NCI-H1436 (cell line): ENCODE data around the gene SNX9.
"Not testable (repeated sequence)": the region's sequence is repeated elsewhere in the genome, so short reads cannot be mapped to it uniquely, and the experiment has no call there.

ENCODE experiments used
- DNase-seq: peaks from one replicate; lab custom pipeline; 2025; lab: John Stamatoyannopoulos, UW

Gene SNX9

DNA sequence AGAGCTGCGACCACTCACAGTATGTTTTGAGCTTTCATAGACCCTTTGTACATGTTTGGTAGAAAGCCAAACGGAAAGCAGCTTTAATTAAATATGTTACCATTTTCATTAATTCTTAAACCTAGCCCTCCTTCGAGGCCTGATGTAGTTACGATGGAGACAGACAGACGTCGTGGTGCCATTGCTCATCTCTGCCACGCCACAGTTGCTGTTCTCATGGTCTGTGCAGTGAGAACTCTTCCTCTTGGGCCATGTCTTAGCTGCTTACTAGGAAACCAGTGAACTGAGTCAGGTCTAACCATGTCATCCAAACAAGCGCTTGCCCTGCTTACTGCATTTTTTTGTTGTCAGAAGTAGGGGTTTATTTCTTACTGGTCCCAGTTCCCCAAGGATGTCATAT, 62.8 kb downstream of the SNX9 start:
- DNase-seq = no peak

DNA sequence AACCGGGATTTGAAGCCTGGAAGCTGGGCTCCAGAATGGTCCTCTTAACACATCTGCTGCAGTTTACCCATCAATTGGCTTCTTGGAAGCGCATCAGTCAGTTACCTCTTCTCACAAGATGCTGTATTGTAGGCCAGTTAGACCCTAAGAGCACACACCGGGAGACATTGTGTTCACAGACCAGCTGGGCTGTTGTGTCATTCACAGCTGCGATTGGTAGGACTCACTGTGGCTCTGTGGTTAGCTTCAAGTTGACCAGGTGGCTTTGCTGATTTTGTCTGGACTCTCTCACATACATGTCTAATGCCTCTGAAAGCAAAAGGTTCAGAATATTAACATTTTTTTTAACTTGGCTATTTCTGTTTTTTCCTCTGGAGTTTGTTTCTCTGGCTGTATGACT, 64.8 kb downstream of the SNX9 start:
- DNase-seq = no peak

DNA sequence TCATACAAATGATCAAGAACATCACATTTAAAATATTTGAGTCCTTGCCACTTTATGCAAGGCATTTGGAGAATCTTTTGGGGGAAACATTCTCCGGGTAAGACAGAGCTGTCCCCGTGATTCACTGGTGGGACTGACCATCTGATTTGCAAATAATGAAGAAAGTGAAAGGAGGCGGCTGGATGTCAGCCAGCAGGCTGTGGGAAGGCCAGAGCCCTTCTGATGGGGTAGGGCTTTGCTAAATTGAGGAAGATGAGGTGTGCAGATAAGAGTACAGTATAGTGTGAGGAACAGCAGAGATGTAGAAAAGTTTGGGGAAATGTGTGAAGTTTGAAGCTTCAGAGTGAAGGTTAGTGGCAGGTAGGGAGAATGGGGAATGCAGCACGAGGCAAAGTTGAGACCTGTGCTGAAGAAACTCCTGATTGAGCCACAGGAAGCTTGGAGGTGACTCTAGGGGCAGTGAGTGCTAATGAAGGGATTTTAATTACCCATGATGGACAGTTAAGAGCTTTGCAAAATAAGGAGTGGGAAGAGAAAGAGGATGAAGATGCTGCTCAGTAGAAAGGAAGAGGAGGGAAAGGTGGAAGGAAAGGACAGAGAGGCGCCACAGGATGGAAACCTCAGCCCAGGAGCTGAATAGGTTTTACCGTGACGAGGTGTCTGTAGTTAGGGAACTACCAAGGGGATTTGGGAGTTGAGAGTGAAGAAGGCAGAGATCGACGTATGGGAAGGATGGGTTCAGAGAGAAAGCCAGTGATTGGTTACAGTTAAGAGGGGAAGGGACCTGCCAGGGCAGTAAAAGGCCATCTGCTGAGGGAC, 68.7 kb downstream of the SNX9 start:
- no peak for DNase-seq

DNA sequence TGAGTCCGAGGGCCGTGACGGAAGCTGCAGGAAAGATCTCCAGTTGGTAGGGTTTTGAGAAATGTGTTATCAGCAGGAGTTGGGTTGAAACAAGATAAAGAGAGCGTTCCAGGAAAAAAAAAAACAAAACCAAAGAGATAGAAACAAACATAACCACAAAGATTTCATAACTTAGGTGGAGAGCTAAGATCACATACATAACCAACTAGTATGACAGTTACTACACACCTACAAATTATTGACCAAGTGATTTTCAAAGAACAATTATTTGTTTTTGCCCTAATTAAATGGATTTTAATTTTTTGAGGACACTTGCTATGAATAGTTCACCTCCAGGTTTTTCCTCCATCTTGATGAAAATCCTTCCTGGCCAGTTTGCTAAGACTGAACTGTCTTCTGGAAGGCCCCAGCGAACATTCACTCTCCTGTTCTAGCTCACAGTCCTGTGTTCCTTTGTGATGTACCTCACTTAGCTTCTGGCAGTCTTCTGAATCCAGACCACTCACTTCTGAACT, 69.4 kb downstream of the SNX9 start:
- no peak for DNase-seq

DNA sequence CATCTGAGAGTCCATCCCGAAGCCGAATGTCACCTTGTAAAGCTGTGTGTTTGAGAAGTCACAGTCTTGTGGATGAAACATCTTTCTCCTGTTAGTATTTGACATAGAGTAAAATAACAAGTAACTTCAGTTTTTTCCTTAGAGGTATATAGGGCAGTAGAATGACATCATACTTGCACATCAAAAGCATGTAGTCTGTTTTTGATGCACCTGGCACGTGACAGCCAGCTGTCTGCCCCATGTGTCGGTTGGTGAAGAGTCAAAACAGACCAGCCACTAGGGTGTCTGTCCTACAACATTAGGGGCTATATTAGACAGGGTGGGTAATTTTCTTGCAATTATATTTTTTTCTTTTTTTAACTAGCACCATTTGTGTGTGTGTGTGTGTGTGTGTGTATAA, 70.2 kb downstream of the SNX9 start:
- no peak for DNase-seq

DNA sequence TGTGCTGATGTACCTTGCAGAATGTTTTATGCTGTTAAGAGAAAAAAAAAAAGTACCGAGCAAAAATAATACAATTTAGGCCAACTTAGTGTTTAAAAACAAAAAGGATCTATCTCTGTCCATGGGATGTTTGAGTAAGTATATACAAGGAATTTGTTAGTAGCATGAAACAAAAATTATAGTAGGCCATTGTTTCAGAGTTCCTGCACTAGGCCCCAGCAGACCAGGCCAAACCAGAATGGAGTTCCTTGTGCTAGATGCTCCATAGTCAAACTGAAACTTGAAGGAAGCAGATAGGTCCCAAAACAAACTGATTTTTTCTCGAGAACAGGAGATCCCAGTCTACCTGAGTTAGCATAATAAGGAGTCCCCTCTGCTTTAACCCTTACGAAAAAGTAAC, 72.5 kb downstream of the SNX9 start:
- DNase-seq = no peak

DNA sequence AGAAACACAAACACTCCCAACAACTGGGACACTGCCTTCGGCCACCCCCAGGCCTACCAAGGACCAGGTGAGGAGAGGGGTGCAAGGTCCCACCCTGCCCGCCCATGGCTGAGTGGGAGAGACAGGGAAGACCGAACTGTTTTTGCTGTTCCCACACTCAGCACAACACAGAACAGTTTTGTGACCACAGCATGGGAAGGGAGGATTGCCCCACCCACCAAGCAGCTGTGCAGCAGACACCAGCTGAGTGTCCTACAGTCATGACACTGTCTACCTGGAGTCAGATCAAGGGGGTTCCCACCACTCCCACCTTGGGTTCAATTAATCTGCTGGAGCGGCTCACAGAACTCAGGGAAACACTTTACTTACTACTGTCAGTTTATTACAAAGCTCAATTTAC, 73.9 kb downstream of the SNX9 start:
- no peak for DNase-seq

DNA sequence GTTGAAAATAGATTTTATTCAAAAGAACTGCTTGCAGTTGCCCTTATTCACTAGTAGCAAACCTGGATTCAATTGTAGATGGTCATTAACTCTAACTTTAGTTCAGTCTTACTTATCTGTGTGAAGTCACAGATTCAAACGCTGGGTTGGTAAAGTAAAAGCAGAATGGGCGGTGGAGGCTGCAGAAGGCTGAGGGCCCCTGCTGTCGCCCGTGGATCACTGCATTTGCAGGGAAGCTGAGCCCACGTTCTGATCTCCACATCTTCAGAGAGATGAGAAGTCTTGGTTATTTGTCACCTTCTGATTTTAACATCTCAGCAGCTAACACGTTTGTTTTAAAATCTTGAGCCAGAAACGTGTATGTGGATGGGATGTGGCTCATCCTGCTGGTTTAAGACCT, 75.1 kb downstream of the SNX9 start:
- DNase-seq = no peak

DNA sequence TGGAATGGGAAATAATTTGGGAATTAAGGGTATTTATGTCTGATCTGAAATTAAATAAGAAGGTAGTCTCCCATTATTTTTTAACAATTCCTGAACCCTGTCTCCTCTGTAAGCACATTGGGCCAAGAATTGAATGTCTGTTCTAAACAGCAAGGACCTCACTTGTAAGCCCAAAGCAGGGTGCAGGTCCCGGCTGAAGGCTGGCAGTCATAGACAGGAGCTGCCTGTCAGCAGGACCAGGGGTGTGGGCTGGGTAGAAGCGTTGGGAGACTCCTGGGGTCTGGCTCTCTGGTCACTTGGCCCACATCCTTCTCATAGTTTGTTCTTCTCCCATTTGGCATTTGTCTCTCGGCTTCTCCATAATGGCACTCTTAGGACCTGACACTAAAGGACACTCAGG, 75.6 kb downstream of the SNX9 start:
- no peak for DNase-seq

DNA sequence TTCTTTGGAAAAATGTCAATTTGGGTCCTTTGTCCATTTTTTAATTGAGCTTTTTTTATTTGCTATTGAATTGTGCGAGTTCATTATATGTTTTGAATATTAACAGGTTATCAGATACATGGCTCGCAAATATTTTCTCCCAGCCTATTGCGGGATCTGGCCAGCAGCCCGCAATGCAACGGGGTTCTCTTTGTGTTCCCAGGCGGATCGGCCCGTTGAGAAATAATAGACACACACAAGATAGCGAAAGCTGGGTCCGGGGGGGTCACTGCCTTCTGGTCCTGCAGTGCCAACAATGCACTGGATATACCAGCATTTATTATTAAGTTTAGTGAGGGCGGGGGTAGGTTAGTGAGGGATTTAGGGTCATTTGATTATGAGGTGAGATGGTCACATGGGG, 77.2 kb downstream of the SNX9 start:
- DNase-seq = not testable (repeated sequence)

DNA sequence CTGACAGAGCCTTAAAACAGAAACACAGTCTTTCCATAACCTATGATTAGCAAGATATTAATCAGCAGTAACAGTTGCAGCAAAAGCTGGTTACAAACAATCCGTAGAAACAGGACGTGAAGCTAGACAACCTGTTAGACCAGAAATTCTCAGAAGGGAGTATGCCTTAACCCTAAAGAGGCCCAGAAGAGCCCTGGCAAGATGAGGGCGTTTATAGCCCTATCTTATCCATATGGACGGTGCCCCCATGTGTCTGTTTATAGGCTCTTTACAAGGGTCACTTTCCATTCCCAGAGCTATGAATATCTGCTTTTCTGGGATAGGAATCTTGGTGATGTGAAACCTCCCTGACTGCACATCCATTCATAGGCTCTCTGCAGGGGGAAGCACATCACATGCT, 77.7 kb downstream of the SNX9 start:
- not testable (repeated sequence) for DNase-seq

DNA sequence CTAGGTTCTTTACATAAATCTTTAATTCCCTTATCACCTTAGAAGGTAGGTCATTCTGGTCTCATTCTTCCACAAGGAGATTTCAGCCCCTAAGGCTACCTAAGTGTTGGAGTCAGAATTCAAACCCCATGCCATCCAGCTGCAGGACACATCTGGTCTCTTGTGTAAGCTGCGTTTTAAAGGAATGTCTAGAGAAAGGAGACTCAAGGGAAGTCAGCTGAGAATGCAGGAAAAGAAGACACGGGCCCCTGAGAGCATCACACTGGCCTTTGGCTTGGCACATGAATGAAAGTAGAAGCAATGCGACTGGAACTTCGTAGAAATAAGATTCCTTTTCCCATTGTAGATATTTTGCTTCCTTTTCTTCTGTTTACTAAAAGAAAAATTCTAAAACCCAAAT, 82.0 kb downstream of the SNX9 start:
- no peak for DNase-seq

DNA sequence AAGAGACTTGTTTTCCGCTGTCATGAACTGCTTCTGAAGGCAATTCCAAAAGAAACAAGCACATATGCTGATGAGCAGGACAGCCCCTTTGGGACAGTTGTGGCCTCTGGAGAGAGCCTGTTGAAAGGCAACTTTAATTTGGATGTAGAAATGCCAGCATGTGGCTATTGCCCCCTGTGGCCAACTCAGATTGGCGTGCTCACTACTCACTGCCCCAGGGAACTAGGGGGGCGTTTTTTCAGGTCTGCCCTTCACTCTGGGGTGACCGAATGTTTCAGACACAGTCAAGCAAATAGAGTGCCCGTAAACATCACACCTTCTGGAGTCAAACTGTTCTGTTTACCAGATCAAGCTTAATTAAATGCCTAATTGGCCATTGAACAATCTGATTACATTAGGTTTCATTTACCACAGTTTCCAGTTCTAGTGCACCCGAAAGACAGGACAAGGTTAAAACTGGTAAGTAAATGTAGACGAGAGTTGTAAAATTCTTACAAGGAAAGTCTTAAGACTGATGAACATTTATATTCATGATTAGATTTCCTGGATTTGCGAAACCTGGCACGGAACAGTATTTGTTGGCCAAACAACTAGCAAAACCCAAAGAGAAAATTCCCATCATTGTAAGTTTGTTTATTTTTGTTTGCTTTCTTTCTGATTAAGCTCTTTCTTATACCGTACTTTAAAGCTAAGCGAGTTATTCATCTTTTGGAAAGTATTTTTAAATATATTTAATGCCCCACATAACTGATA, 82.7 kb downstream of the SNX9 start:
- no peak for DNase-seq

DNA sequence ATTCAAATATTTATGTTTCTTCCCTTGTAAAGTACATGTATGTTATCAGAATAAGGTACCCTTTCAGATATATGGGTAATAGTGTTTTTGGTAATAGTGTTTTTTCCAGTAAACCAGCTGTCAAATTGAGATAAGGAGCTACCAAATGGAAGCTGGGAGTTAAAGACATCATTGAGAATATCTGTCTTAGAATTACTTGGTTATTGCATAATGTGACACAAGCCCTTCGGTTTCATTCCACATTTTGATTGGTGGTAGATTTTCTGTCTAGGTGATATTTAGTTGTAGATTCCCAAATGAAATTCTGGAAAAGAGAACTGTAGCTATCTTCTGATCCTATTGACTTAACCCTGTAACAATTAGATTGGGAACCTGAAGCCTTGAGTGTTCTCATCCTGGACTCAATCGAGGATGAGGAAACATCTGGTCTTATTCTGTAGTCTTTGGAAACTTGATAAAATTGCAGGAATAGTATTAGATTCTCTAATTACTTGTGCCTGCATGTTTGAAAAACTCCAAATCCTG, 83.6 kb downstream of the SNX9 start:
- no peak for DNase-seq

DNA sequence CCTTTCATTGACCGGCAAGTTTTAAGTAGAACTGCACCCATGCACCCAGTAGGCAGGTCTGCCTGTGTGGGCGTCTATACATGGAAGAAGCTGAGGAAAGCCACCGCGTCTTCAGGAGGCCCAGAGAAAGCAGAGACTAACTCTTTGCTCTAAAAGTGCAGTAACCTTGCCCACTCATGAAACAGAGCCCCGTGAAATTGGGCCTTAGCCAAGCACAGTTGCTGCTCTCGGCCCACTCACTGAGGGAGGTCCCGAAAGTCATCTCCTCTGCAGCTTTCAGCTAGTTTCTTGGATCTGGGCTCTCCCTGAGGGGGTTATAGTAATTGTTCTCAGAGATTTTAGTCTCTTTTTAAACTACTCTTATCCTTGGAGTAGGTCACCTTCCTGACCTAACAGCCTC, 84.6 kb downstream of the SNX9 start:
- DNase-seq = no peak

DNA sequence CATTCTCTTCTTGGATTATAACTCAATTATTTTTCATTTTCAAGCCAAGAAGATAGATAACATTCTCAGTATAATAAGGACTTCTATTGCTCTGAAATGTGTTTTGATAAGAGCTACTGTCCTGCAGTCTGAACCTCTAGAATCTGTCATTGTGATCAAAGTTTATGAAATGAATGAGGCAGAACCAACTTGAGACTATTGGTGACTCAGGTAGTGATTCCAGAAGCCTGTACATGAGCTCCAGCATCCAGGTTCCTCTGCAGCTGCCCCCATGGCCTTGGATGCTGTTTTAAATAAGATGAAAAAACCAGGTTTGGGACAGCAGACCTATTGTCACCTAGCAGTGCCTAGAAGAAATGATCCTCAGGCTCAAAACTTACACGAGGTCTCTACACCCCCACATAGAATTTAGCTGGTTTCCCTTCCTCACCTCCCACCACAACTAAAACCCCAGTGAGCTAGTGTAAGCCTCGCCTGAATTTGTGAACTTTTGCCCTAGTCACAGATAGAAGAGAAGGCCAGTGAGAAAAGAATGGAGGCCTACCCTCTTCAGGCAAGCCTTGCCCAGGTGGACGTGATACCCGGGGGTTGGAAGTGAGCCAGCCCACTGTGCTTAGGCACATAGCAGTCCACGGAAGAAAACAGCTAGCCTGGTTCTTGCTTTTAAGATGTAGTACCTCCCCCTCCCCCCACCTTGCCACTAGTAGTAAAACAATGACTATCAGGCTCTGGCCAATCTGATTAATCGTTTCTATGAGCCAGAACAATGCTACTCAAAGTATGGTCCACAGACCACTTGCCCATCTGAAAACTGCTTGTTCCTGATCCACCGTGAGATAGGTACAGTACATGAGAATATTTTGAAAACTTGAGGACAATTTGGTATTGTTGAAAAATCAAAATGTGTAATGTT, 85.6 kb downstream of the SNX9 start:
- no peak for DNase-seq

DNA sequence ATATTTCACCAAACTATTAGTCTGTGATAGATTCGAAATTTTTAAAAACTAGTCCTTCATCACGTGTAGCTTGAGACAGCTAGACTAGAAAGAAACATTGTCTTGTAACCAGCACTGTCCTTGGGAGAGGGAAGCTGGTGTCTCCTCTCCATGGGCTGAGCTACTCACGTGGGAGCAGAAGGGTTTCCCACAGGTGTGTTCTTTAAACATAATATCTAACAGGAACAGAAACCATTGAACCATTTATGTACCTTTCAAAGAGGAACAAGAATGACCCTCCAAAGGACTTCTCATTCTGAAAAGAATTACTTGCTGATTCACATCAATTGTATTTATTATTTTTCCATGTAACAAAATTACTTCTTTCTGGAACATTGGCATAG, 86.2 kb downstream of the SNX9 start:
- DNase-seq = no peak

DNA sequence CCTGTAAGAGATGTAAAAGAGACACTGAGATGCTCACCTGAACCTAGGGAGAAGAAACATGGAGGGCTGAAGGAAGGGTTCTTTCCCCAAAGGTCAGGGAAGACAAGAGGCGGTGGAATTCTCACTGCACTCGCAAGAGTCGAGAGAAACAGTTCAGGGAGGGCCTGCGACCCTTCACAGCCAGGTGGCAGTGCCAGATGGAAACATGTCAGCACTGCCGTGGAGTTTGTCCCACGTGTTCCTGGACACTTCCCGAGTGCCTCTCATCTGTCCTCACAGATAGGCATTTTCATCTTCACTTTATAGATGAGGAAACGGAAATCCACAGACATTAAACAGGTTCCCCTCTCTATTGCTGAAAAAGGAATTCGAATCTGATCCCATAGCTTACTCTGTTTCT, 88.2 kb downstream of the SNX9 start:
- DNase-seq = no peak

DNA sequence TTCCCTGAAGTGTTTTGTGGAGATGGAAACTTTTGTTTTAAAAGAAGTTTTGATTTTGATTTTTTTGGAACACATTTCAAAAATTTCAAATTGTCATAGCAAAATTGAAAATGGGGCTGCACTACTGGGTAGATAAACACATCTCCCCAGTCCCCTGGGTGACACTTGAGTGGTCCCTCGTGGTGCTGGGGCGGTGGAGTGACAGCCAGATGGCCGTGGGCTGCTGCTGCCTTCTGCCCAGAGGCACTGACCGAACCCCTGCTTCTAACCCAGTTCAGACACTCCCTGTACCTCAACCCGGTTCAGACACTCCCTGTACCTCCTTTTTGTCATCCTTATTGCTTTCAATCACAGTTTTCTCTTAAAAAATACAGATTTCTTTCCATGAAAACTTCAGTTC, 88.7 kb downstream of the SNX9 start:
- no peak for DNase-seq

DNA sequence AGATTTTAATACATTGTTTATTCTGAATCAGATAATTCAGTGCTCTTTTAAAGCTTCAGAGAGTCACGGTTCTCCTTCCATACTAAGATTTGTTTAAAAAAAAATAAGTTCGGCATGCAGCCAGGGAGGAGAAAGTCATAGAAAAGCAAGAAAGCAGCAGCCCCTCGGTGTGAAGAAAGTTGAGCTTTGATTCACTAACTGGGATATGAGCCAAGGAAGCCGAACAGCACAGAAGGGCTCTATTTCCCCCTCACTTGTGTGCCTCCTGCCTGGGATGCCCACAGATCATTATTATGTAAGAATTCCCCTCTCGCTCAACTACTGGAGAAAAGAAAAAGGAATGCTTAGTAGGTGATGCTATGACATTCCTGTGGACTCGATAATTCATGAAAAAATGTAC, 89.3 kb downstream of the SNX9 start:
- no peak for DNase-seq

DNA sequence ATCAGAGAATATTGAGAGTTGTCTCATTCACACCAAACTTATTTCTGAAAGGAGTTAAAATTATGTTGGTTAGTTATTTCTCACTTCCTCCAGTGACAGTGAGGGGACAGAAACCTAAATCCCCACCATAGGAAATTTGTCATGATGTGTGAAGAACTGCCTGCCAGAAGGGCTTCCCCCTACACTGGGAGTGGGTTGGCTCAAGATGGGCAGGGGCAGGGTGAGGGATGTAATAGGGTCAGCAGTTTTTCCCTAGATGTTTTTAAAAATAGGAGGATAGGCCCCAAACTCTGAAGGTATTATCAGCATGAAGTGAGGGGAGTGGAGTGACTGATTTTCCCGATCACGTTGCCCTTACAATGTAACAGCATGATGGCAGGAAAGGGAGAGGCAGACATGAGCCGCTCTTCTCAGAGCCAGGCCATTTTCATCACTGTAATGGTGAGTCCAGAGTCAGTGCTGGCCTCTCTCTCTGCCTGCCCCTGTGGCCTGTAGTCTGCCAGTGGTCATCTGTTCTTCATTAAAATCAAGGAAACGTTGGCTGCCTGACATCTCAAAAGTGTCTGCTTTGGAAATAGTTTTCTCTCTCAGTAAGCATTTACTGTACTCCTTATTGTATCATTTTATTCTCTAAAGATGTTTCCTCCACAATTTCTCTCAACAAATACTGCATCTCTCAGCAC, 98.8 kb downstream of the SNX9 start:
- DNase-seq = no peak

DNA sequence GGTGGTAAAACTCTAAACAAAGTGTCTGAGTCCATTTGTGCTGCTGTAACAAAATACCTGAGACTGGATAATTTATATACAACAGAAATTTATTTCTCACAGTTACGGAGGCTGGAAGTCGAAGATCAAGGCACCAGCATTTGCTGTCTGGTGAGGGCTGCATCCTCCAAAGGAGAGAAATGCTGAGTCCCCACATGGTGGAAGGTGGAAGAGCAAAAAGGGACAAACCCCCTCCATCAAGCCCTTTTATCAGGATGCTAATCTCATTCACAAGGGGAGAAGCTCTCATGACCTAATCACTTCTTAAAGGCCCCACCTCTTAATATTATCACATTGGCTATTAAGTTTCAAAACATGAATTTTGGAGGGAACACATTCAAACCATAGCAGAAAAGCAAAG, 102.7 kb downstream of the SNX9 start:
- no peak for DNase-seq
